H1 (cell line): ENCODE data around the gene MDH1B. TPM values are rescaled to one million over a fixed set of nuclear protein-coding genes. Genes with fewer than 3 reads are reported as not detected.

Experiments used
- EGR1 ChIP-seq: IDR thresholded peaks from 2 replicates; pipeline ENCODE4 v1.6.1; 2011; ENCODE audit warnings: low read depth, low read length, borderline replicate concordance
- KDM5A ChIP-seq: fragments of 200-600 bp; IDR thresholded peaks from 2 replicates; pipeline ENCODE4 v1.7.1; 2012; ENCODE audit warnings: mild to moderate bottlenecking, low read length, inconsistent platforms, mixed read lengths
- SP4 ChIP-seq: IDR thresholded peaks from 2 replicates; pipeline ENCODE4 v1.6.1; 2012; ENCODE audit warnings: low read length, inconsistent platforms
- TAF7 ChIP-seq: optimal IDR thresholded peaks from 2 replicates; pipeline ENCODE3; 2011; ENCODE audit warnings: low read depth, mild to moderate bottlenecking, inconsistent platforms, low read length, moderate library complexity, borderline replicate concordance
- polyA plus RNA-seq, 7 experiments: library from polyadenylated mRNA; depleted of rRNA in 3 of 7; stranded (reverse) in 5 of 7; unstranded in 2 of 7; fragments of >200 nt in 5 of 7; fragments of 200-250 nt in 2 of 7; gene quantifications; 1 replicate in 5 of 7; 2 replicates in 1 of 7; 4 replicates in 1 of 7; pipeline versions ENCODE4 v1.2.1 to v1.2.3, GENCODE V29; 2011 to 2013; ENCODE audit warnings: missing spikeins in 2 of 7, mixed read lengths in 2 of 7
- total RNA-seq: library from RNA; stranded (reverse); fragmentation: NEBNext Ultra II Directional; extraction: Animal tissue kit (Norgen Biotek cat#: 25700); gene quantifications from 2 replicates; pipeline ENCODE4 v1.2.1, GENCODE V29; 2021

Gene MDH1B
- total and polyA plus RNA-seq, 2 of the 8 experiments (the other 6 are each of a cell fraction or from before 2014, with no cell fraction given): 1.5 to 2.1 TPM

GRCh38 chr2:206765242-206766056 is at the start of gene MDH1B, which contains the start of gene FASTKD2 (continued):
- TF ChIP-seq SP4 (no peak), EGR1 (no peak), KDM5A (peak; percentile 93), TAF7 (peak; percentile 48)
